HT1080 (cell line): Measurements from ENCODE around the gene MYO9A. TPM values are rescaled to one million over a fixed set of nuclear protein-coding genes. Genes with fewer than 3 reads are reported as not detected.
"Not testable (repeated sequence)": the region's sequence is repeated elsewhere in the genome, so short reads cannot be mapped to it uniquely, and the experiment has no call there.

Experiments used
- DNase-seq: peaks from one replicate; pipeline ENCODE4 v3.0.0-alpha.2; 2015; ENCODE audit warnings: low read depth
- total RNA-seq: library from RNA; depleted of rRNA; stranded (reverse); fragments of >200 nt; shearing (Covaris generic); gene quantifications from 2 replicates; pipeline ENCODE4 v1.2.3, GENCODE V29; 2014

The MYO9A gene
- total RNA-seq, 1 experiment from 2014 or later: 8.0 TPM

GRCh38 chr15:71858232-71858631 lies 259.7 kb downstream of the MYO9A start:
- DNase-seq: not testable (repeated sequence)

- DNase-seq: no peak
These were observed 264.4 kb downstream of the MYO9A start for GRCh38 chr15:71853543-71853942.

GRCh38 chr15:71844916-71845315 lies 273.0 kb downstream of the MYO9A start:
- DNase-seq: no peak

GRCh38 chr15:71841563-71841962 lies 276.4 kb downstream of the MYO9A start:
- DNase-seq: no peak

GRCh38 chr15:71830981-71831380 lies 287.0 kb downstream of the MYO9A start:
- DNase-seq: no peak

- no peak for DNase-seq
These were observed 291.8 kb downstream of the MYO9A start for GRCh38 chr15:71826196-71826595.

GRCh38 chr15:71825021-71825730 lies 292.8 kb downstream of the MYO9A start:
- no peak for DNase-seq

GRCh38 chr15:71823801-71824200 lies 294.1 kb downstream of the MYO9A start:
- DNase-seq: no peak

- no peak for DNase-seq
These were observed 294.9 kb downstream of the MYO9A start for GRCh38 chr15:71822890-71823630.

GRCh38 chr15:71821547-71822129 lies 296.3 kb downstream of the MYO9A start:
- DNase-seq: no peak

- no peak for DNase-seq
These were observed 297.8 kb downstream of the MYO9A start for GRCh38 chr15:71820127-71820526.

GRCh38 chr15:71817351-71817750 lies 300.6 kb downstream of the MYO9A start:
- DNase-seq: no peak

- DNase-seq: no peak
These were observed 302.6 kb downstream of the MYO9A start for GRCh38 chr15:71815301-71815700.

- DNase-seq: no peak
These were observed 304.1 kb downstream of the MYO9A start for GRCh38 chr15:71813723-71814470.

GRCh38 chr15:71812966-71813722 lies 304.8 kb downstream of the MYO9A start:
- no peak for DNase-seq

- DNase-seq: no peak
These were observed 305.9 kb downstream of the MYO9A start for GRCh38 chr15:71811752-71812735.

GRCh38 chr15:71811036-71811736 lies 306.8 kb downstream of the MYO9A start:
- no peak for DNase-seq

- DNase-seq: no peak
These were observed 307.5 kb downstream of the MYO9A start, which contains the start of gene NR2E3 for GRCh38 chr15:71810256-71811035. Gene NR2E3, plus strand, starts transcription at chr15:71810554. Its CDS starts 190 bp downstream, at chr15:71810744.
